SKM-1 (cell line): ENCODE measurements around the gene CPSF3.

Source experiments
- DNase-seq: peaks from one replicate; lab custom pipeline; 2025; ENCODE audit not compliant: unreplicated experiment; lab: John Stamatoyannopoulos, UW

Gene CPSF3

GRCh38 chr2:9416962-9417316, 6.5 kb upstream of the CPSF3 start:
- DNase-seq: no peak

GRCh38 chr2:9417725-9418124, 5.7 kb upstream of the CPSF3 start:
- no peak for DNase-seq

DNA sequence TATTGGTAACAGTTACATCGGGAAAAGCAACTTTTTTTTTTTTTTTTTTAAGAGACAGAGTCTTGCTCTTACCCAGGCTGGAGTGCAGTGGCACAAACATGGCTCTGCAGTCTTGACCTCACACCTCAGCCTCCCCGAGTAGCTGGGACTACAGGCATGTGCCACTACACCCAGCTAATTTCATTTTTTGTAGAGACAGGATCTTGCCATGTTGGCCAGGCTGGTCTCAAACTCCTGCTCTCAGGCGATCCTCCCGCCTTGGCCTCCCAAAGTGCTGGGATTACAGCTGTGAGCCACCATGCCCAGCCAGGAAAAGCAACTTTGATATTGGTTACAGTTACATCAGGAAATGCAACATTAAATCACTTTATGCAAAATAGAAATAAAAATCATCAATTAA, 4.7 kb upstream of the CPSF3 start:
- DNase-seq: no peak

DNA sequence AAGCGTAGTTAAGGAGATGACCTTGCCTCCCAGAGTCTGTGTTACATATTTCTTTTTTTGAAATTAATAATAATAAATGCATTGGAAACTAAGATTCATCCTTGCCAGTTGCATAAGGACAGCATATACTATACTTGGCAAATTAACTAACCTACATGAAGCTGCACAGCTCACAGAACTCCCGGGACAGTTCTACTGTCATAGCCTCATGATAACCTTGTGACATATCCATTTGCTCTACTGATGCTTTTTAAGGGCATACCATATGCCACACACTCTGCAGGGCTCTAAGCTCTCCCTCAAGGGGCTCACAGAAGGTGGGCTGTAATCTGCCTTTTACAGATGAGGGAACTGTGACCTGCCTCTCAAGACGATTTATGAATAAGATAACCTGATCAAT, 3.9 kb upstream of the CPSF3 start:
- no peak for DNase-seq

DNA sequence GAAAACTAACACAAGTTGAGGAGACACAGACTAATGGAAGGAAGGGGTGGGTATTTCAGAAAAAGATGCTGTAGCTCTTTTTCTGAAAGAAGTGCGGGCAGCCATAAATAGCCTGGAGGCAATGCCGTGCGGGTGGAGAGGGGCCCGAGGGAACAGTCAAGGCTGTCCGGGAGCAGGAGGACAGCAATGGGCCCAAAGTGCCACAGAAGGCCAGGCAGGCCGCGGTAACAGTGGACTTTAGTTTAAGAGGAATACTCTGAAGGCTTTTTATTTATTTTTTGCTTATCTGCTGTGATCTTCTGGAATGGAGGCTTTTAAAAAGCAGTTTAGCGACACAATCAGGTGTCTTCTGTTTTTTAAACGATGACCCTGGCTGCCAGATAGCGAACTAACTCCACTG, 3.0 kb upstream of the CPSF3 start:
- no peak for DNase-seq

- no peak for DNase-seq
Measured at GRCh38 chr2:9422321-9423099, 944 bp upstream of the CPSF3 start.

DNA sequence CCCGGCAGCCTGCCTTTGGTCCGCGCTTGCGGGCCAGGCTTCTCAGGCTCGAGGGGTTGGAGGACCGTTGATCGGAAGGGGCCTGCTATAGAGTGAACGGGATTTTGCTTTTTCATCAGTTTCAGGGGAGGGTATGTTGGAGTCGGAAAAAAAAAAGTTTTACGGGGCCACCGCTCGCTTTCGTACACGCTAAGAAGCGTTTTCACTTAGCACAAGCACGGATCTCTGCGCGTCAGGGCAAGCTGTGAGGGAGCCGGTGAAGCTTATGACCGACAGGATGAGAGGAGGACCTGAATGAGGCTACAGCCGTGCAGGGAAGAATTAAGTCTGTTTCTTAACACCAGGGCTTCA, 443 bp downstream of the CPSF3 start:
- no peak for DNase-seq

DNA sequence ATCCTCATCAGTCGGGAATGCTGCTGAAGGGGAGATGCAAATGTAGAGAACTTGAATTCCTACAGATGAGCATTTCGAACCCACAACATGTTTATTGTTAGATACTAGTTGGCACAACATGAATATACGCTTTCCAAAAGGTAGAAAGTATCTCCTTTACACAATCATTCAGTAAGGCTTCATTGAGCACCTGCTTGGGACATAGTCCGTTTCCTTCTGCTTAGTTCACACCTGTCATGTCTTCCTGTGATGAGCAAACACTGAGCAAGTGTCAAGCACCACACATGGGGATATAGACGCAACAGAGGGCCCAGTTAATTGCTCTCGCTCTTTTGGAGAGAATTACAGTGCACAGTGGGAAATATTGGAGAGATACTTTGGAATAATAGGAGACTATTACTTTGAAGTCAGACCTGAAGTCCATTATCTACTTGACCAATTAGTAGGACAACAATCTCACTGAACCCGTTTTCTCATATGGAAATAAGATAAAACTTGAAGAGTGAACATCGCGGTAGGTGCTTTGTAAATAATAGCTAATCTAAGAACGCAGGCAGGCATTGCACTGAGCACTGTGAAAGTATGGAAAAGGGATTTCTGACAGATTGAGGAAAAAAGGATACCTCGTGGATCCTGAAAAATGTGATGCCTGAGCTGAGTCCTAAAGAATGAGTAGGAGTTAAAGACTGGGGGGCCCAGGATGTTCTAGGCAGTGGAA, 1.2 kb downstream of the CPSF3 start:
- DNase-seq: no peak

DNA sequence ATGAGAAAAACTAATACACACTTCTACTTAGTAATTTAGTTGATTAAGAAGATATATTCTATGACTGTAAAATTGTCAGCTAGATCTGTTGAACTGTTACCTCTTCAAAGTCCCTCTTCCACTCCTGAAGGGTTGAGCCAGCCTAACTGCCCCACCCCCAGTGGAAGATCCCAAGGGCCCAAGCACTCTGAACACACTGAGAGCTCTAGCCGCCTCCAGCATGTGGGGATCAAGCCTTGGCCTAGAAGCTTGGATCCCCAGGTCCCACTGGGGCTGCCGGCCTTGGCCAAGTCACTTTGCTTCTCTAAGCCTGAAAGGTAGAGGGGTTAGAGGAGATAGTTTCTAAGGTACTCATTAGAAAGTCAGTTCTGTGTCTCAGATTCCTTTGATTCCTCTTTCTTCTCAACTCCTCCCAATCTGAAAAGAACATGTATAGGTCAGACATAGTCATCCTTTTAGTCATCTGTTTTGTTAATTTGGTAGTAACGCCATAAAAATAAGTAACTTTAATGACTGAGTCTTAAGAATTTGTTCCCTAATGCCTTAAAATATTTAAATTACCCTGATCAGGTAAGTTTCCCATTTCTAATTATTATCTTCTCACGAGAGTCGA, 5.6 kb downstream of the CPSF3 start:
- no peak for DNase-seq

DNA sequence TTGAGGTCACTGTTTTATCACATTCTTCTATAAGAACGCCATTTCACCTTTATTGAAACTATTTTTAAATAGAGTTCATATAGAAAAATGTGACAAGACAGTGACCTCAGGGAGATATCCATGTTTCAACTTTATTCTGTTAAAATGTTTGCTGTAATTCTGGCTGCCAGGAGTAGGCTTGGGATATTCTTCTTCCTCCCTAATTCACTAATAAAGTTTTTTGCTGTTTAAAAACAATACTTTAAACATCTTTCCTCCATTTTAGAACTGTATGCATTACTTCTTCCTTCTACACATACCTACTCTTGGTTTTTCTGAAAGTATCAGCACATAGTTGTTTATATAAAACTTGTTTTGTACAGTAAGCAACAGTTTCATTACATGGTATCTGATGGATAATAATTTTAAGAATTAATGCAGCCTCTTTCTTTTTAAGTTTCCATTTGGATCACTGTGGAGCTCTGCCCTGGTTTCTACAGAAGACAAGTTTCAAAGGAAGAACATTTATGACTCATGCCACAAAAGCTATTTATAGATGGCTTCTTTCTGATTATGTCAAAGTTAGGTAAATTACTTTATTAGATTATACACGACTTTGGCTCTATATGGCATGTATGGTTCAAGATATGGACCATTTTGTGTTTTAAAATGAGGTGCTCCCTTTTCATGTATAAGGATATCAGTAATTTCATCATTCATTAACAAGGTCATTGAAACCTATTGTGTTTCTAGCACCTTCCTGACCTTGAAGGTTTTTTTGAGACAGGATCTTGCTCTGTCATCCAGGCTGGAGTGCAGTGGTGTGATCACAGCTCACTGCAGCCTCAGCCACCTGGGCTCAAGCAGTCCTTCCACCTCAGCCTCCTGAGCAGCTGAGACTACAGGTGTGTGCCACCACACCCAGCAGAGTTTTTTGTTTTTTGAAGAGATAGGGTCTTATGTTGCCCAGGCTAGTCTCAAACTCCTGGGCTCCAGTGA, 7.2 kb downstream of the CPSF3 start:
- DNase-seq: no peak

DNA sequence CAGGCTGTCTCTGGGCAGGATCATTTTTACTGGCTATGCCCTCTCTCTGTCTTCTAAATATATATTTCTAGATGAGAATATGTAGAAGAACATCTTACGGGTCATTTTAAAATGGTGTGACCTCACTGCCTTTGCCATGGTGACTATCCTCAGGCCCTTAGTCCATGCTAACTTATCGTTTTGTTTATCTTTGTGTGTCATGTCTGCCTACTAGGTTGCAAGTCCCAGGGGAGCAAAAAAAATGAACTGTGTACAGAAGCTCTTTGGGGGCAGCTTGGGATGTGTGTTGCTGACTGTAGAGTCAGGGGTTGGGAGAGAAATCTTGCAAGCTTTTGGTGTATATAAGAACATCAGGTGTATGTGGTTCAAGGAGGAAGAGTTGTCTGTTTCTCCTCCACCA, 11.0 kb downstream of the CPSF3 start:
- no peak for DNase-seq

GRCh38 chr2:9439536-9439935, 16.1 kb downstream of the CPSF3 start:
- DNase-seq: no peak

DNA sequence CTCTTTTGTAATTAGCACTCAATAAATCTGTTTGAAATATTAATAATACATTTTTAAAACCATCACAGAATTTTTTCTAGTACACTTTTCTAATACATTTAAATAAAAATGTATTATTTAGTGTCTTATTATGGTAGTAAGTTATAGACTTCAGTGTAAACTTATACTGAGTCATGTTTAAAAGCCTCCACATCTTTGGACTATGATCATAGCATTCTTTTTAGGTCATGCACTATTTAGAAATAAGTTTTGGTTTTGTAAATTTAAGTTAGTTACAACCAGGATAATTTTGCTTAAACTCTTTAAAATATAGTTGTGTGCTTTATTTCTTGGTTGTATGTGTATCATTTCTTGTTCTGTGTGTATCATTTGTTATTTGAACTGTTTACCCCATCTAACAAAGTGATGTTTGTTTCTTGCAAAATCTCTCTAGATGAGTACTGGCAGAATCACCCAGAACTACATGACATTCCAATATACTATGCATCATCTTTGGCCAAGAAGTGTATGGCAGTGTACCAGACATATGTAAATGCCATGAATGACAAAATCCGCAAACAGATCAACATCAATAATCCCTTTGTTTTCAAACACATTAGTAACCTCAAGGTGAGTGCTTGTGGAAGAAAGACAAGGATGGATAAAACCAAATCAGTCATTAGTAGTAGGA, 16.7 kb downstream of the CPSF3 start:
- no peak for DNase-seq

DNA sequence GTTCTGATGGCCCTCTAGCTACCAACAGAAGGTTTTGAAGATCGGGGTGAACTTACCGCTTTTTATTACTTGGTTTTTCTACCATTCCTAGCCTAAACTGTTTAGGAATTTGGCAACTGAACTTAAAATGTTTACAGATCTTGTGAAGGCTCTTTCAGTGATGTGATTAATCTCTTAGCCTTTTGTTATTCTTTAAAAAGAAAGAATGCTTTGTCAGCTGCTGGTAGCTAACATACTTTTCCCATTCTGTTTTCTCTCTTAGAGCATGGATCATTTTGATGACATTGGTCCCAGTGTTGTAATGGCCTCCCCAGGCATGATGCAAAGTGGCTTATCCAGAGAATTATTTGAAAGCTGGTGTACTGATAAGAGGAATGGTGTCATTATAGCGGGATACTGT, 18.1 kb downstream of the CPSF3 start:
- no peak for DNase-seq

DNA sequence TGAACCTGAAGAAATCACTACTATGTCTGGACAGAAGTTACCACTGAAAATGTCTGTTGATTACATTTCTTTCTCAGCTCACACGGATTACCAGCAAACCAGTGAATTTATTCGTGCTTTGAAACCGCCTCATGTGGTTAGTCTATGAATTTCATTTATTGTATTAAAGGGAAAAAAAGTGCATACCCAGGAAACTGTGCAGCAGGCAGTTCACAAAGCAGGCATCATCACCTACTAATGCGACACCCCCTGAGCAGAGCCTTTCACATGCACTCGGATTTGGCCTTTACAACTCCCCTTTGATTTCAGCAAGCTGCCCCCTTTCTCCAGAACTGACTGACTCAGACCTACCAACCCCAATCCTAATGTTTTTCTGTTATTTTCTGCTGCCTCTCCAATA, 20.1 kb downstream of the CPSF3 start:
- DNase-seq: no peak

DNA sequence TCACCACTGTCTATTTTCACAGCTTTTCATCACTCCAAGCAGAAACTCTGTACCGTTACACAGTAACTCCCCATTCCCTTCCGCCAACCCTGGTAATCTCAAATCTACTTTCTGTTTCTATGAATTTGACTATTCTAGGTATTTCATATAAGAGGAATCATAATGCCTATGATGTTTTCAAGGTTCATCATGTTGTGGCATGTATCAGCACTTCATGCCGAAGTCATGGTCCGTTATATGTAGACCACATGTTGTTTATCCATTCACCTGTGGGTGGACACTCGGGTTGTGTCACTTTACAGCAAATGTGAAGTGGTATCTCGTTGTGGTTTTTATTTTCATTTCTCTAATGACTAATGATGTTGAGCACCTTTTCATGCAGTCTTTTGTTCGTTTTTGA, 21.6 kb downstream of the CPSF3 start:
- DNase-seq: no peak

DNA sequence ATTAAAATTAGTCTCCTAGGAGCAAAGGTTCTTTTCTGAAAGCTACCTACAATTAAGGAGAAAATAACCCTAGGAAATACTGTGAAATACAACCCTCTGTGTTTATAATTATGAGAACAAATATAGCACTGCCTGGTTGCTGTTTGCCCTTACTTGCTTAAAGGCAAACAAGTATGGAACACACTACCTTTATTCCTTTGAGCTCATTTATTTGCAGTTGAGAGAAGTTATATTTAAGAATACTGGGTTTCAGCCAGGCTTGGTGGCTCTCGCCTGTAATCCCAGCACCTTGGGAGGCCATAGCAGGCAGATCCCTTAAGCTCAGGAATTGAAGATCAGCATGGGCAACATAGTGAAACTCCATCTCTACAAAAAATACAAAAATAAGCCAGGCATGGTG, 27.8 kb downstream of the CPSF3 start:
- no peak for DNase-seq

DNA sequence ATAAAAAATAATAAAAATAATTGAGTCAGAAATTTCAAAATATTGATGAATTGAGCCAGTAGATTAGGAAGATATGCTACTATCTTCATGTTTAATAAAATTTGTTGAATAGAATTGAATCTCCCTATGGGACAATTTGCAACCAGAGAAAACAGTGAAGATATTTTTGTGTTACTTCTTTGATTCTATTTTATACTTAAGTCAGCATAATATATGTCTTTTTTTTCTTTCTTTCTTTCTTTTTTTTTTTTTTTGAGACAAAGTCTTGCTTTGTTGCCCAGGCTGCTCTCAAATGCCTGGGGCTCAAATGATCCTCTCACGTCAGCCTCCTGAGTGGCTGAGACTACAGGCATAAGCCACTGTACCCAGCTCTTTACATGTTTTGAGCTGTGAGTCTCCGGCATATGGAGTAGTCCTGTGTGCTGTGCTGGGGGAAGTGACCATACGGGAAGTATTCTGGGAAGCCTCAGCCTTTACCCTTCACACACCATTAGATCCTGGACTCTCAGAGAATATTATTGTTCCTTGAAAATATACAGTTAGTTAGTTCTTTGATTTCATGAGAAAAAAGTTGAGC, 37.1 kb downstream of the CPSF3 start:
- DNase-seq: no peak

DNA sequence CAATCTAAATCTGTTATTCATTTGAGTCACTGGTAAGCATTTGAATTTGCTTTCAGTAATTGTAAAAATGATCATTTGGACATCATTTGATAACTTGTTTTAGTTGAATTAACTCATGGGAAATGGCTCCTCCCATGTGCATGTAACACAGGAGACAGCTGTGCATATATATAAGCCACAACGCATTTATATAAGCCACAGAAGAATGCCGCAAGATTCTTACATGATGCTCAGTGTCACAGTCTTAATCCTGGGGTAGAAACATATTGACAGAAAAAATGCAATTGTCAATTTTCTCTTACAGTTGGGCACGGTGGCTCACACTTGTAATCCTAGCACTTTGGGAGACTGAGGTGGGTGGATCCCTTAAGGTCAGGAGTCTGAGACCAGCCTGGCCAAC, 37.6 kb downstream of the CPSF3 start:
- DNase-seq: no peak

DNA sequence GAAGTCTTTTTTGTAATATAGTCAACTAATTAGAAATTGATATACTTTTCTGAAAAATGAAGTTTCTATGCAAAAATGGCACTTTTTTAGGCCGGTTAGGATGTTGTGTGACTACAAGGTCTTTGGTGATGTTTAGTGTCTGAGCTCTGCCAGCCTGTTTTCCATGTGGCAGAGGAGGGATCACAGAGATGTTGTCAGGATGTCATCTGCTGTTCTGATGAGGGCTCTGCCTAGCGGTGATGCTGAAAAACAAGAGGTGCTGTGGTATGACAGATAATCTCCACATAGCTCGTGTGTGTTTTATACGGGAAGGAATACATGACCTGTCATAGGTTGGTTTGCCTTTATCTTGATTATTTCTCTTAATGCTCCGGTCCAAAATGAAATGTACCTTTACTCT, 38.9 kb downstream of the CPSF3 start:
- DNase-seq: no peak
